ENCODE data around the gene KIF26B. TPM values are rescaled to one million over a fixed set of nuclear protein-coding genes. Genes with fewer than 3 reads are reported as not detected.
"Not testable (repeated sequence)": the region's sequence is repeated elsewhere in the genome, so short reads cannot be mapped to it uniquely, and the experiment has no call there.

KIF26B gene
- total RNA-seq, 4 donors from 2014 or later = 2.4 to 6.7 (median 6.1) TPM

- 81 to 85% methylated on average over 8 of the region's 8 CpGs for WGBS, 2 donors
- H3K27ac ChIP-seq = no peak overlapping the region
Observed at GRCh38 chr1:245693116-245693793, 538.5 kb downstream of the KIF26B start.

GRCh38 chr1:245693941-245694752 lies 539.4 kb downstream of the KIF26B start:
- H3K9me3 ChIP-seq = no peaks in the 10 kb centered on the region
- H3K27me3 ChIP-seq = no peaks in the 10 kb centered on the region
- H3K27ac ChIP-seq = no peak overlapping the region
- 89 to 90% methylated on average over 19 of the region's 19 CpGs for WGBS, 2 donors
- no peak for TF ChIP-seq POLR2A (IDR thresholded peaks at IDR 0.05)
- no peak for TF ChIP-seq CTCF (IDR thresholded peaks at IDR 0.05)
- H3K4me3 ChIP-seq (replicated peaks in 1 of 3) = no peak overlapping the region
- H3K4me1 ChIP-seq = no peaks in the 10 kb centered on the region
- no peaks in the 10 kb centered on the region for H3K36me3 ChIP-seq
- DNase-seq = no peak
- intact Hi-C loops (cut with DNase I) = no loop called here

More at GRCh38 chr1:245693116-245693793, 538.5 kb downstream of the KIF26B start:
- no peaks in the 10 kb centered on the region for H3K36me3 ChIP-seq
- H3K4me3 ChIP-seq (replicated peaks in 1 of 3) = no peak overlapping the region
- TF ChIP-seq CTCF (IDR thresholded peaks at IDR 0.05) (no peak), POLR2A (IDR thresholded peaks at IDR 0.05) (no peak)
- DNase-seq = no peak
- H3K27me3 ChIP-seq = no peaks in the 10 kb centered on the region
- intact Hi-C loops (cut with DNase I) = no loop called here
- H3K4me1 ChIP-seq = no peaks in the 10 kb centered on the region
- no peaks in the 10 kb centered on the region for H3K9me3 ChIP-seq

GRCh38 chr1:245694753-245695195 lies 540.0 kb downstream of the KIF26B start:
- 83 to 86% methylated on average over 8 to 11 of the region's 11 CpGs for WGBS, 2 donors
- TF ChIP-seq POLR2A (IDR thresholded peaks at IDR 0.05) (no peak), CTCF (IDR thresholded peaks at IDR 0.05) (no peak)
- H3K27ac ChIP-seq = no peak overlapping the region
- H3K9me3 ChIP-seq = no peaks in the 10 kb centered on the region
- H3K36me3 ChIP-seq = no peaks in the 10 kb centered on the region
- H3K4me1 ChIP-seq = no peaks in the 10 kb centered on the region
- H3K27me3 ChIP-seq = no peaks in the 10 kb centered on the region
- intact Hi-C loops (cut with DNase I) = no loop called here
- H3K4me3 ChIP-seq (replicated peaks in 1 of 3) = no peak overlapping the region
- DNase-seq = no peak

GRCh38 chr1:245695211-245695610 lies 540.4 kb downstream of the KIF26B start:
- Histone ChIP-seq H3K36me3 (no peaks in the 10 kb centered on the region), H3K9me3 (no peaks in the 10 kb centered on the region), H3K4me3 (replicated peaks in 1 of 3) (no peak overlapping the region), H3K4me1 (no peaks in the 10 kb centered on the region), H3K27ac (no peak overlapping the region), H3K27me3 (no peaks in the 10 kb centered on the region)
- no peak for DNase-seq
- TF ChIP-seq CTCF (IDR thresholded peaks at IDR 0.05) (no peak), POLR2A (IDR thresholded peaks at IDR 0.05) (no peak)
- intact Hi-C loops (cut with DNase I) = no loop called here
- WGBS, 2 donors = 84 to 90% methylated on average over 8 of the region's 8 CpGs

- H3K36me3 ChIP-seq; H3K9me3 ChIP-seq; DNase-seq; intact Hi-C loops (cut with DNase I); H3K4me1 ChIP-seq; H3K27ac ChIP-seq; H3K27me3 ChIP-seq; H3K4me3 ChIP-seq (replicated peaks in 1 of 3): not testable (repeated sequence)
- 93 to 96% methylated on average over 8 to 11 of the region's 11 CpGs for WGBS, 2 donors
Observed at GRCh38 chr1:245695701-245696100, 540.9 kb downstream of the KIF26B start.
